Retinal pigment epithelial cell (primary cell): Measurements from ENCODE around the gene WWOX.

Source experiments
- DNase-seq: peaks from one replicate; pipeline ENCODE4 v3.0.0-alpha.2; 2010; ENCODE audit warnings: low read depth
- H3K4me3 ChIP-seq: 2 replicates; pipeline ENCODE4 v1.5.1; 2011; ENCODE audit warnings: mild to moderate bottlenecking, low read length, control low read depth, moderate library complexity
- TF ChIP-seq, protein P1 (sequence below): conservative IDR thresholded peaks from 2 replicates; pipeline ENCODE4 v1.5.1; 2011; ENCODE audit warnings: low read depth, low read length, control low read depth, inconsistent platforms

Gene WWOX

DNA sequence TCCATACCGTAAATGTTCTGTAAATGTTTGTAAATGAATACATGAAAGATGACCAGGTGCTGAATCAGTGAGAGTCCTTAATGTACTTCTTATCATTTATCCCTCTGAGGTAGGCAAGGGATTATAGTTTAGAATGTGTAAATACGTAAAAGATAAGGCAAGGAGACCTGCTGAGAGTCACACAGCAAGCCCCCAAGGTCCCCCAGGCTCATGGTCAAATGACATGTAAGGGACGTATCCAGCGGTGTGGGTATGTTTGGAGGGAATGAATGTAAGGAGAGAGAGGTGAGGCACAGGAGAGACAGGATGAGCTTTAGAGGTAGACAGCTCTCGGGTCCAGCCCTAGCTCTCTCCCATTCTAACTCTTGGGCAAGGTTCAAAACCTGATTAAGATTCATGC, 341.8 kb downstream of the WWOX start:
- no peak overlapping the region for H3K4me3 ChIP-seq
- no peak for DNase-seq
- TF ChIP-seq, protein P1, sequence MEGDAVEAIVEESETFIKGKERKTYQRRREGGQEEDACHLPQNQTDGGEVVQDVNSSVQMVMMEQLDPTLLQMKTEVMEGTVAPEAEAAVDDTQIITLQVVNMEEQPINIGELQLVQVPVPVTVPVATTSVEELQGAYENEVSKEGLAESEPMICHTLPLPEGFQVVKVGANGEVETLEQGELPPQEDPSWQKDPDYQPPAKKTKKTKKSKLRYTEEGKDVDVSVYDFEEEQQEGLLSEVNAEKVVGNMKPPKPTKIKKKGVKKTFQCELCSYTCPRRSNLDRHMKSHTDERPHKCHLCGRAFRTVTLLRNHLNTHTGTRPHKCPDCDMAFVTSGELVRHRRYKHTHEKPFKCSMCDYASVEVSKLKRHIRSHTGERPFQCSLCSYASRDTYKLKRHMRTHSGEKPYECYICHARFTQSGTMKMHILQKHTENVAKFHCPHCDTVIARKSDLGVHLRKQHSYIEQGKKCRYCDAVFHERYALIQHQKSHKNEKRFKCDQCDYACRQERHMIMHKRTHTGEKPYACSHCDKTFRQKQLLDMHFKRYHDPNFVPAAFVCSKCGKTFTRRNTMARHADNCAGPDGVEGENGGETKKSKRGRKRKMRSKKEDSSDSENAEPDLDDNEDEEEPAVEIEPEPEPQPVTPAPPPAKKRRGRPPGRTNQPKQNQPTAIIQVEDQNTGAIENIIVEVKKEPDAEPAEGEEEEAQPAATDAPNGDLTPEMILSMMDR = no peak

DNA sequence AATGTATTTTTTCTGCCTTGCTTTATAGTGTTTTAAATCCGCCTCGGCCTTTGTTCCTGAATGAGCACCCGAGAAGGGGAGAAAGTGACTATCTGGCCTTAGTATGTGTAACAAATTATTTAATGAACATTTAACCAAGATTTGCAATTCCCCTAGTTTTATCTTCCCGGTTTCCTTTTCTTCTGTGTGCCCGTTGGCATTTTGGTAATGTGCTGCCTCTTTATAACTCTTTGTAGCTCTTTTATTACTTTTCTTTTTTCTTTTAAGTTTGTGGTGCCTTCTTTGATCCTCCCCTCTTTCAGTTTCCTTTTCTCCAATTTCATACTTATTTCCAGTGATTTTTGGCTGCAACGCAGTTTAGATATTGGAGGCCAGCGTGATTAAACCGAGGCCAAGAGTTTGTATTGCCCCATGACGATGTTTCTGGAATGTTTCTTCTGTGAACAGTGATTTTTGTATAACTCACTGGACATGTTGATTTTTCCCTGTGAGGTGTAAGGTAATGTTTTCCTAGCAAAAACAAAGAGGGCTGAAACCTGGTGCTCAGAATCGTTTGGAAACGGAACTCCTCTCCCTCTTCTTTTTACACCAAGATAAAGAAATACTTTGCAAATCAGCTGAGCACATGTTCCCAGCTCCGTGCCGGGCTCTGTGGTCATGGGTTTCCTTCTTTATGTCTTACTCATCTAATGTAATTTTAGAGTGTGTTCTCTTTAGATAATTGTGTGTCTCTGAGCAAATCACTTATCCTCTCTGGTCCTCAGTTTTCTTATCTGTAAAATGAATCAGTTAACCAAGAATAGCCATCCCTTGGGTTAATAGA, 344.3 kb downstream of the WWOX start:
- TF ChIP-seq, protein P1 = no peak
- no peak overlapping the region for H3K4me3 ChIP-seq
- no peak for DNase-seq

DNA sequence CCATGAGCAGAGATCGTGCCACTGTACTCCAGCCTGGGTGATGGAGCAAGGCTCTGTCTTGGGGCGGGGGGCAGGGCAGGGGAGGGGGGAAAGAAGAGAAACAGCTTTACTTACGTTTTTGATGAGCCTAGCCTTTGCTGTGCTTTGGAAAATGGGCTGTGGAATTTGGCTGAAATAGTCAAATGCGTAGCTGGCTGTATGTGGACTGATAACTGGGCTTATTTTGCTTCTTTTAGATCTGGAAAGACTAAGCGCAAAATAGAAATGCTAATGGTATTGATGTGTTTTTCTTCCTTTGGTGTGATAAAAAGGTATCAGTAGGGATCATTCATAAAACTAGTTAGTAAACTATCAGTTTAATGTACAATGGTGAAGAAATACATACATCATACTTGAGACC, 346.4 kb downstream of the WWOX start:
- no peak for DNase-seq
- TF ChIP-seq, protein P1 = no peak
- no peak overlapping the region for H3K4me3 ChIP-seq

DNA sequence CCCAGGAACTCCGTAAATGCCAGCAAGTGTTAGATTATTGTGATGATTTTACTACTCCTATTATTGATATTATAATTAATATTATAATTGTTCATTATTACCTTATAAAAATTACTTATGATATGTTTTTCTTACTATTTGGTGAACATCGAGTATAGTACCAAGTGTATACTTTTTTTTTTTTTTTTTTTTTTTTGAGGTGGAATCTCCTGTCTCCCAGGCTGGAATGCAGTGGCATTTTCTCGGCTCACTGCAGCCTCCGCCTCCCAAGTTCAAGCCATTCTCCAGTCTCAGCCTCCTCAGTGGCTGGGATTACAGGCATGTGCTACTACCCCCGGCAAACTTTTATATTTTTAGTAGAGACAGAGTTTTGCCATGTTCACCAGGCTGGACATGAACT, 347.0 kb downstream of the WWOX start:
- TF ChIP-seq, protein P1 = no peak
- no peak for DNase-seq
- no peak overlapping the region for H3K4me3 ChIP-seq

DNA sequence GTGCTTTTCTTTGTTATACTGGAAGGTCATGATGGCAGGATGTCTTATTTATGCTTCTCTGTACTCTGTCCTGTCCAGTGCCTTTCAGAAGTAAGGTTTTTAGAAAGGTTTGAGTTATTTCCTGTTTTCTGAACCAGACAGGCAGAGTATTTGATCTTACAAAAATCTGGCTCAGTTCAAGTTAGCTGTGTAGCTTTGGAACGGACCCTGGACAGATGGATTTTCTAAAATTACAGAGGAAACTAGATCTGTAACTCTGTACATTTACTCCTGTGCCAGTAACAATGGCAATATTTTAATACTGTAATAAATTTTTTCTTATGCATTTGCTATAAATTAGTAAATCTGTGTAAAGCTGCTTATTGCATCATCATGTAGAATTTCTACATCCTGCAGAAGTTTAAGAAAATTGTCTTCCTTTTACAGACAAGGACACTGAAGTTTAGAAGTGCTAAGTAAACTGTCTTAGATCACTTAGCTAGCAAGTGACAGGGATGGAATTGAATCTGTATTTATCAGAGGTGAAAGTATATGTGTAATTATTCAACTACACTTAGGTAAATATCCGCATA, 347.6 kb downstream of the WWOX start:
- TF ChIP-seq, protein P1 = no peak
- DNase-seq = no peak
- no peak overlapping the region for H3K4me3 ChIP-seq

DNA sequence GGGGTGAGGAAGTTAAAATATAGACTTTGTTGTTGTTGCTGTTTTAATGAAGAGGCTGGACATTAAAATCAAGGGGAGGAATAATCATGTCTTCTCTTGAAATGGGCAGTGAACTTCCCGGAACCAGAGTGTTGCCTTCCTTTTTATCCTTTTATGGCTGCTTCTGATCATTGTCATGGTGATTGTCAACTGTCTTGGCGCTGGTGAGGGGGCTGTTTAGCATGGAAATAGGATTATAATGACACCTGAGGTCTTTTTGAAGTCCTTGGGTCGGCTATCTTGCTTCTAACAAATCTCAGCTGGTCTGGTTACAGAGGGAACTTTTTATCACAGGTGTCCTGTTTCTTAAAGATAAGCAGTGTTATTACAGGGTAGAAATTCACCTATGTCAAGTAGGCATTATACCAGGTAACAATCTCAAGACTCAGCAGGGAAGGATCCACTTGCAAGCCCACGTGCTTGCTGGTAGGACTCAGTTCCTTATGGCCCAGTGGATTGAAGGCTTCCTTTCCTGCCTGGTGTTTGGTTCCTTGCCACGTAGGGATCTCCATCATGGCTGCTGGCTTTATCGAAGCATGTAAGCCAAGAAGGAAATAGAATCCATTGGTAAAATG, 349.3 kb downstream of the WWOX start:
- TF ChIP-seq, protein P1 = no peak
- H3K4me3 ChIP-seq = no peak overlapping the region
- no peak for DNase-seq
